CD4-positive, alpha-beta T cell treated with Interleukin-10 for 1 hour (primary cell): ENCODE data around the gene ARMC8.

Experiments
- DNase-seq: peaks from one replicate; pipeline ENCODE4 v3.0.0-alpha.2; 2020

The ARMC8 gene

DNA sequence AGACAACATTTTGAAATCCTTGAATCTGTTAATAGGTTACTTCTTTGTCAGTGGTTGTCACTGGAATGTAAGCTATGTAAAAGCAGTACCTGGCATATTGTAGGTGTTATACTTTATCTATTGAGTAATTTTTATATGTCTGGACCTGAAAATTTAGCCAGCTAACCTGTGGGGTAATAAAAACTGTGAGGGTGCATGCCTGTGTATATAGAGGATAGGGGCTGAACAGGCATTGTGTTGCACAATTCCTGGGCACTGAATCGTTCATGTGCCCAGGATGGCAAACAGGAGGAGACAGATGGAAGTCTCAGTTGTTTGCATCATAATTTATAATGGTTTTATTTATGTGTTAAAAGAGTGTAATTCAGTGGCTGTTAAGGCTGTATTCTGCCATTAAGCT, 67.1 kb downstream of the ARMC8 start:
- DNase-seq: no peak

DNA sequence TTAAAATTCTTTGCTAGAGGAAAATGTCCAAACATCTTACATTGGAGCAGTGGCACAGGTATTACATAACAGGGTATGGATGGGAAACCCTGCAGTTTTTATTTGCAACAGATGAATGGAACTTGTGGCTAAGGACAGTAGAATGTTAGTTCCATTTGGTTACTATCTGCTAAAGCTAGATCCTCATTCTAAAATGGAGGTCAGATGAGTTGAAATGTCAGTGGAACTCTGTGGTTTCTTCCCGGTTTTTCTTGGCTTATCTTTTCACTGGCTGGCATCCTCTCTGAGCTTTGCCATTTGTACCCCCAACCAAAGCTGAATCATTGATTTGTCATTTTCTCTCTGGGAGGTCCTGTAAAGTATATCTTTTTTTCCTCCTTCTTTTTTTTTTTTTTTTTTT, 68.9 kb downstream of the ARMC8 start:
- DNase-seq: no peak

DNA sequence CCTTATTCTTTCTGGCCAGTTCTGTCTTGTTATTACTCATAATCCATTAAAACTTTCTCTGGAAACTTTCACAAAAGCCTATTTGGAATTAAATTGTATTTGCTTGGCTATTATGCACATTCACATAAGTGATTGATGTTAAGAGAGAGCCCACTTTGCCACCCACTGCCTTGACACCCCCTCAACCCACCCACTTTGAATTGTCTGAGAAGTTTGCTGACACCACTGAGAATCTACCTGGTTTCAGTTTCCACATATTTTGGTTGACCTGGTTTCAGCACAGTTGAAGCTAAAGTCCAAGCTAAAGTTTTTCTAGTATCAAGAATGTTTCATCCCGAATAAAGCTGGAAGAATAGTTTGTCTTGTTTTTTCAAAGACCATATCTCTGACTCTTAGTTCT, 70.9 kb downstream of the ARMC8 start:
- DNase-seq: no peak

DNA sequence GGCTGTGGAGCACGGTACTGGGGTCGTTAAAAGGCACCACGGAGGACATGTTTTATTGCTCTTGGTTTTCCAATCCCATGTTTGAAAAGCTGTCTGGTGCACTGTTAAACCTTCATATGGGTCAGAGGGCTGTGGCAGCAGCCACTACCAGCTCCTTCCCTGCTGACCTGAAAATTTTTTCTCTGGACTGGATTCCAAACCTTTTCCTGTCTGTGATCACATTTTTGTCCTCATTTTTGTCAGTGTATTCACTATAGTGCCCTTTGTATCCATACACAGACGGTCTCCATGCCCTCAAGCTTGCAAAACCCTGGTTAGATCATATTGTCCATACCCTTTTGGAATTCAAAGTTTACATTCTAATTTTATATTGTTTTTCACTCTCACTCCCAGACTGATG, 72.0 kb downstream of the ARMC8 start:
- no peak for DNase-seq

DNA sequence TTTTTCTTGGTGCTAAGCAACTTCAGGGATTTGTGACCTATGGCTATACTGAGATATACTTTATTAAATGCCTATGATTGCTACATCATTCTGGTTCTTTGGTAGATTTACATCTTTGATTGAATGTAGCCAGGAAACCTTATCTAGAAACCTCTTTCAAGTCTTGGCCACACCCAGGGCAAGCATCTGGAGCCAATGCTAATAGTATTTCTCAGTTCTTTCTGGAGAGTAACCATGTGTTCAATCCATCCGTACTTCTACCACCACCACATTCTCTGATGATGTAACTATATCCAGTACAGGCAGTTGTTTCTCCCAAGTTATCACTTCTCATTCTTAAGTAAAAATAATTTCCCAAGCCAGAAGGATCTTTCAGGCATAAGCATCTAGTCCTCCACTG, 73.5 kb downstream of the ARMC8 start:
- DNase-seq: no peak

DNA sequence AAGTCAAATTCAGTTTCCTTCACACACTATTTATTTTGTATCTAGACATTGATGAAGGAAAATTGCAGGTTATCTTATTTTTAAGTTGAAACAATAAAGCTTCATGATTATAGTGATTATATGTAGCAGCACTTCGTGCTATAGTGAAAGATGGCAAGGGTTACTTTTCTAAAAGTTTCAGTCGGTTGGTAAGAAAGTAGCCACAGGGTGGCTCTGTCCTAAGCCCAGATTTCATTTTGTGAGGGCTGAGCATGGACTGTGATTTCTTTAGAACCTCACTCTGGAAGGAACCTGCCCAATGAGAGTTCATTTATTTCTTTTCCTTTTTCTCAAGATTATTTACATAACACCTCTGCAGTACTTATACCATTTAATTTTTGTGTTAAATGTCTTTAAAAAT, 76.0 kb downstream of the ARMC8 start:
- DNase-seq: no peak

DNA sequence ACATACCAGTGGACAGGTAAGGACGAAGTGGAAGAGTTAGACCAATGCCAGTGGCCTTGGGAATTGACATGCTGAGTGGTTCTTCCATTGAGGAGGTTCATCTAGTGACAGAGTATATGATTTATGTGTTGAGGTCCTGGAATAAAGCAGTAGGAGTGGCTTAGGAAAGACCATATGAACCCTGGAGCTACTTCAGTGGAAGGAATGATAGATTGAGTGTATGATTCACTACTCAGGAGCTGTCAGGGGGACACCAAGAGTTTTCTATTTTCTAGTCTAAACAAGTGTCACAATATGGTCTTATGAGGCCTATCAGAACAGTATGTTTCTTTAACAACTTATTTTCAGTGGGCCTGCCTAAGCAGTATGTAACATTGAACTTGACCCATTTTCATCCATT, 78.6 kb downstream of the ARMC8 start:
- DNase-seq: no peak

DNA sequence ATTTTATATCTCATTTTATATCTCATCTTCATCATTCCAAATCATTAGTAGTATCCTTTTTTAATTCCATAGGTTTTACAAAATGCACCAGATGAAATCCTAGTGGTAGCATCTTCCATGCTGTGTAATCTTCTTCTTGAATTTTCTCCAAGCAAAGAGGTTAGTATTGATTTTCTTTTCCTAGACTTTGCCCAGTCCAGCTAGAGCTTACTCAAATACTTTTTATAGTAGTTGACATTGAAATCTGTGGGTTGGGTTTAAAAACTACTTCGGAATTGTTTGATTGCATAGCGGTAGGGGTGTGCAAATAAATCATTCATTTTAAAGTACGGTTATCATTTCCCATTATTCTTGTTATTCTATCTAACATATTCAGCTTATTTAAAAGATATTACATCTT, 80.0 kb downstream of the ARMC8 start:
- no peak for DNase-seq

DNA sequence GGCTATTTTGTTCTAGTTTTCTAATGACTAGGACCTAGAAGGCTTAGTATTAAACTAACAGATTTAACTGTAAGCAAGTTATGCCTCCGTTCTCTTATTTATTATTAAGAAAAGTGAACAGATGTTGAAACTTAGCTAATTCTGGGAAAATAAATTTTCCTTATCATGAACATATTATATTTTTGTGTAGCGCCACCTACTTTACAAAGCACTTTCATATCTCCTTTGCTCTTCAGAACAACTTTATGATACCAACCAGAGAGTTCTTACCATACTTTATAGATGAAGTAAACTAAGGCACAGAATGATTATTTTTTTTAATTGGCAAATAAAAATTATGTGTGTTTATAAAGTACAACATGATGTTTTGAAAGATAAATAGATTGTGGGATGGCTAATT, 83.1 kb downstream of the ARMC8 start:
- no peak for DNase-seq

DNA sequence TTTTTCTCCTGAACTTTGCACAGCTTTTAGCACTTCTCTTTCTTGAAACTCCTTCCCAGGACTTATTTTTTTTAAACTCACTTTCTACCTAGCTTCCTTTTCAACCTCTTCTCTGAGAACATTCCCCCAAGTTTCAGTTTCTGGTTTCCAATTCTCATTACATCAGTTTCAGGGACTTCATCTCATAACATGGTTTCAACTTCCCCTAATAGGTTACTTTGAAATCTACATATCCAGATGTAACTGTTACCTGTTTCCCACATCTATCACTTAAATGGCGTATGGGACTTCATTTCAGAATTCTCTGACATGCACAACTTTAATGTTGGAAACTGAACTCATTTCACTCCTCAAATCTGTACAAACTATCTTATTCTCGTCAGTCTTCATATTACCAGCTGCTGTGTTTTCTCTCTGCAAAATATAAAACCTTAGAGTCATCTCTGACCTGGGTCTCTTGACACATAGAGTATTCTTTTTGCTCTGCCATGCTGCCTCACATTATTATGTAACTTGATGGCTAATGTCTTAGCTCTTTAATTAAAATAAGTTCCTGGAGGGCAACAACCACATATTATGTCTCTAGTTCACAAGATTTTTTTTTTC, 84.2 kb downstream of the ARMC8 start:
- no peak for DNase-seq

DNA sequence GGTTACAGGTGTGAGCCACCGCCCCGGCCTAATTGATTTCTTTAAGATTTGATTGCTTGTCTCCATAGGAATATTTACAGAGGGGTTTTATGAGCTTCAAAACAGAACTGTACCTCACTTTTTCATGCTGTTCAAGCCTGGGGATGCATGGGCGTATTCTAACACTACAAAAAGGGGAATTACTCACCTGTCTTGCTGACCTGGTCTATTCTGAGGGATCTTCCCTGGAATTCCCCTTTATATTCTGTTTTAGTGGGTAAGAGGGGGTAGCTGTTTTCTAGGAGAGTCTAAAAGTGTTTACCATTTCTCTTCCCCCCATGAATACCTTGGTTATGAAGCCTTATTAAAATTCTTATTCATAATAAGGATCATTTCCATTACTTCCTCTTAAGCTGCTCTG, 94.5 kb downstream of the ARMC8 start:
- no peak for DNase-seq

DNA sequence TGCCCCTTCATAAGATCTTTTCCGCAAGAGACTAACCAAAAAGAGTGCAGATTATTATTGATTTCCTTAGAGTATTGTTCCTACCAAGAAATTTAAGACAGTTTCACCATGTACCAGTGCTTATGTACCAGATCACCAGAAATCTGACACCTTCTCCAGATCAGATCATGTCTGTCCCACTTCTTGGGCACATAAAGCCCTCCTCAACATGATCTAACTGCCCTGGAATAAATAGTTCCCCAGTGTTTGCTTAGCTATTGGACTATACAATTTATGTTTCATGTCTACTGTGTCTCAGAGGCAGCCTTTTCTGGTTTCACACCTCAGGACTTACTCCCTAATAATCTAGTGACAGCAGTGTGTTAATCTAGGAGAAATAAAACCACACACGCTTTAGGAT, 95.7 kb downstream of the ARMC8 start:
- DNase-seq: no peak

DNA sequence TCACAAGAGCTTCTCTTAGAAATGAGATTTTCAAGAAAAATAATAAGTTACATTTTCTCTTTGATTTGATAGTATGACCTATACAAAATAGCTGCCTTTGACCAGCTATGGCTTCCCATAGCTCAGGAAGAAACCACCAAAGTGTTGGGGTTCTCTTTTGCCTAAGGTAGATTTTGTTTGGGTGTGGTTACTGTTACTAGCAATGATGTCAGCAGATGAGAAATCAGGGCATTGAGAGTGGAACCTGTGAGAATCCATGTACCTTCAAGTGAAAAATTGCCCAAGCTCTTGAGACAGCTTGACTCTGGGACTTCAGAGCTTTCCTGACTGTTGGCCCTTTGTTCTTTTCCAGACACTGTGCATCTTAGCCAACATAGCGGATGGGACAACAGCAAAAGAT, 97.0 kb downstream of the ARMC8 start:
- DNase-seq: no peak

DNA sequence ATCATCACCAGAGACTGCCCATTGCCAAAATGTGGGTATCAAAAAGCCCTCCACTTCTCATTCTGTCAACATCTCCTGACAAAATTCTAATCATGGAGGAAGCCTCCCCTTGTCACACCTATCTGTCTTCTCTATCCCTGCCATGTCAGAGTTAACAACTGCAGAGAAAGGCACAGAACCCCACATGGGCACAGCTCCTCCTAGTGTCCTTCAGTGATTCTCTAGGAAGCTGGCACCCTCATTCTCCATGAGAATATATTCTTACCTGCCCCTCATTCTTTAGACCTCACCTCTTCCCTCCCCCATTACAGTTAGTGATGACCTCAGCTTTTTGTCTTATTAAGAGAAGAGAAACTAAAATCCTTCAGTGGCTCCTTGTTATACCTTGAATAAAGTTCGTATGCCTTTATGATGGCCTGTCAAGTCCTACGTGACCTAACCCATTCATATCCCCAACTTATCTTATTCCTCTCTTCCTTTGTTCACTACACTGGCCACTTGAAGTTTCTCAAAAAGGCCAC, 97.9 kb downstream of the ARMC8 start:
- DNase-seq: no peak

DNA sequence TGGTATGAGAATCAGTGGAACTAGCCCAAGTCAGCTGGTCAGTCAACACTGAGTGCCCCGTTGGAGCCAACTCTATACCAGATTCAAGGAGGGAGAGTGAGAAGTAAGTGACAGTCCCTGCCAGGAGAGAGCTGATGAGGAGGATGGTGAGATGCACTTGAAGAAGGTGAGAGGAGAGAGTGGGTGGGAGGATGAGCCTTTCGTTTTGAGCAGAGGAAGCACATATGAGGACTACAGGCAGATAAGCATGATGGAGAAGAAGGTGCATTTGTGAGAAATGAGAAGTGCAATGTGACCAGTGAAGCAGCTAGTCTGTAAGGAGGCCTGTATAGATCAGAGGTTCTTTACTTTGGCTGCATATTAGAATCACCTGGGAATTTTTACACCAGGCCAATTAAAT, 102.2 kb downstream of the ARMC8 start:
- DNase-seq: no peak

DNA sequence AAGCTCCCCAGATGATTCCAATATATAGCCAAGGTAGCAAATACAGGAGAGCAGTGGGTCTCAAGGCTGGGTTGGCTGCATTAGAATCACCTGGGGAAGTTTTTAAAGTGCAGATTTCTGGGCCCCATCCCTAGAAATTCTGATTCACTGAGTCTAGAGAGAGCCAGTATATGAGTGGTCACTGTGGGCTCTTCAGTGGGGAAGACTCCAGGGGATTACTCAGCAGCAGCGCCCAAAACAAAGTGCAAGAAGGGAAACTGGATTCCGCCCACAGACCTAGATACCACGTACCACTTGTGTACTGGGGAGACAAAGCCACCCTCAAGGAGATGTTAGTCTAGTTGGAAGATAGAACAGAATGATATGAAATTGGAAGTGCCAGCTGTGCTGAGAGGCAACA, 102.6 kb downstream of the ARMC8 start:
- DNase-seq: no peak

DNA sequence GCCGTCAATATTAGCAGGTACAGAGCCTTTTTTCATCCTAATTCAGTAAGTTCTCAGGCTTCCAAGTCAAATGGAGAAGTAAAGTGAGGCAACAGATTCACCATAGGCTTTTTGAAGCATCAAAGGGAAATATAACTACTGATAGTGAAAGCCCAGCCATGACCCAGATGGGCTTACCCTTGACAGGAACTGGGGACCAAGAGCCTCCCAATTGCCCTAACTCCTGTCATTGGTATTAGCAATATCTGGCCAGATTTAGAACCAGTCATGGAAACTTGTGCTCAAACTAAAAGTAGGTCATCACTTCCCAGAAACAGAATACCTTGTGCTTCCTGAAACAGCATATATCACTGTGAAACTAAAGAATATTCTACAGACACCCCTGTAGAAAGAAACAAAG, 109.5 kb downstream of the ARMC8 start:
- DNase-seq: no peak

DNA sequence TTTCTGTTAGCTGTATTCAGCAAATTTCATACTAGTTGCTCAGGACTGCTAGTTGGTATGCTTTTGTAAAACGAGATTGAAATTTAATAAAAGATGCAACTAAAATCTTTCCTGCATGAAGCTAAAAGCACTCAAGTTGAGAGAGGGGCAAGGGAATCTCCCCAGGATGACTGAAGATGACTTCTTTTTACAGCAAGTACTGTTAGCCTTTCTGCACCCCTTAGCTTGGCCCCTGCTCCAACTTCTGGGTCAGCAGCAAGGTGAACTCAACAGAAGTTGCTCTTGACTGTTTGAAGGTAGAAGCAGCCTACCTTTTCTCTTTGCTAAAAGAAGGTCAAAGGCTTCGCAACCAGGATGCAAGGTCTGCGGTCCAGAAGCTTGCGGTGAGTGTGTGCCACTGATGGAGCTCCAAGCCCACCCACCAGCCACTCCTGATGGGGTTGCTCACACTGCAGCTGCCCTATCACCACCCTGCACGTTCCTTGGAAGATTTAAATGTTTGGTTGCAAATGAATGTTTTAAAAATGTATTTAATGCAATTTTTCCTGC, 110.0 kb downstream of the ARMC8 start:
- no peak for DNase-seq

DNA sequence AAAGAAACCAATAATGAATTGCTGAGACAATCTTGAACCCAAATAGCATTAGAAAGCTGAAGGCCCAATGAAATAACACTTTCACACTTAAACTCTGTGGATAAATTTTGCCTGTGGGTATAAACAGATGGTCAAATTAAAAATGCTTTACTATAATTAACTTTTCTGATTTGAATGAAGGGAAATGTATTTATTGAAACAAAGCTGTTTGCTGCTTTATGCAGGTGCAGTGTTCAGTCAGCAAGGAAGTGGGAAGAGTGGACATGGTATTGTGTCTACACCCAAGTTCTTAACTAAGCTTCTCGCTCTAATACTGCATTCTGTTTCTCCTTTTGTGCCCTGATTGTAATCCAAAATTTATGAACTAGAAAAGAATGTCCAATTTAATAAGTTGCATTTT, 110.8 kb downstream of the ARMC8 start:
- no peak for DNase-seq

DNA sequence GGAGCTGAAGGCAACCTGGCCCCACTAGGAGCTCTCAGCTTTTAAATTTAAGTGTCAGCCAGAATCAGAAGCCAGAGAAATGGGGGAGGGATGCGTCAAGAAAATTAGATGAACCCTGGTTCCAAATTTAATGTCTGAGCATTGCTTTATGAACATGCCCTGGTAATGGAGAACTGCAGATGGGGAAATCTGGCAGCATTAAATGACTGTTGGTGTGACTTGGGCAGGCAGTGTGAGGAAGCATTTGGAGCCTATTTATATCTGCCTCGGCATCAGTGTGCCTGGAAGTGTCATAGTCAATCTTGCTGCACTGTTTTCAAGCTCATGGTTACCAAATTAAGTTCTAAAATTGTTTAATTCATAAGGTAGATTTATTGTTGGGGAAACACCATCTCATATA, 113.5 kb downstream of the ARMC8 start:
- no peak for DNase-seq

DNA sequence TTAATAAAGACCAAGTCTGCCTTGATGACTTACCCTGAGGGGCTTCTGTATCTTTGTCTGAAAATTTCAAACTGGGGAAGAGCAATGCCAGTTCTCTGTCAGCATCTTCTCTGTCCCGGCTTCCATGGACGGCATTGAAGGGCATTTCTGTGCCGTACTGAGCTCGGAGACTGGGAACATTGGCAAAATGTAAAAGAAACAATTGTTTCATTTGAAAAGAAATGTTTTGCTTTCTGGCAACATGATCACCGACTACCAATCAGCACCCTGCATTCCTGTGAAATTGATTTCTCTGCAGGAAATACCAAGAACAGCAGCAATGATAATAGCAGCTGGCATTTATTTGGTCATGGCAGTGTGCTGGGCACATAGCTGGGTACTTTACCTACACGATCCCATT, 116.4 kb downstream of the ARMC8 start:
- DNase-seq: no peak

DNA sequence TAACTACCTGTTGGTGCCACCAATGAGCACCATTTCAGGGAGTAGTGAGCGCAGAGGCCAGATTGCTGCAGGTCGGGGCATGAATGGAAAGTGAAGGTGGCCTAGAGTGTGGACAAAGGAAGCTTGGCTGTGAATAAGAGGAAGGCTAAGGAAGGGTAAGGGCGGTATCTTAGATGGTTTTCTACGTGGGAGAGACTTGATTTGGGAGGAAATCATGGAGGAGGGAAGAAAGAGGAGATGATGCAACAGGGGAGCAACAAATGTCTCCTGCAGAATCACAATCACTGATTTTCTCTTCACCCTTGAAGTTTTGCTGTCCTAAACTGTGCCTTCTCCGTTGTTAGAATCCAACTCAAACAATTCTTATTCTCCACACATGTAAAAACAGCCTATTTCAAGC, 120.8 kb downstream of the ARMC8 start:
- DNase-seq: no peak

DNA sequence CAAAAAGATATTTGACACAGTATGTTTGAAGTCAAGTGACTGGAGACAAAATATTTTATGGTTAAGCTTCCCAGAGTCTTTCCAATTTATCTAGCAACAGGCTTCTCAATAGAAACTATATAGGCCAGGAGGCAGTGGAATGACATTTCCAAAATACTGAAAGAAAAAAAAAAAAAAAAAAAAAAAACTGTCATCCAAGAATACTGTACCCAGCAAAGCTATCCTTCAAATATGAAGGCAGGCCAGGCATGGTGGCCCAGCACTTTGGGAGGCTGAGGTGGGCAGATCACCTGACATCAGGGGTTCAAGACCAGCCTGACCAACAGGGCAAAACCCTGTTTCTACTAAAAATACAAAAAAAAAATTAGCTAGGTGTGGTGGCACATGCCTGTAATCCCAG, 121.7 kb downstream of the ARMC8 start:
- no peak for DNase-seq

DNA sequence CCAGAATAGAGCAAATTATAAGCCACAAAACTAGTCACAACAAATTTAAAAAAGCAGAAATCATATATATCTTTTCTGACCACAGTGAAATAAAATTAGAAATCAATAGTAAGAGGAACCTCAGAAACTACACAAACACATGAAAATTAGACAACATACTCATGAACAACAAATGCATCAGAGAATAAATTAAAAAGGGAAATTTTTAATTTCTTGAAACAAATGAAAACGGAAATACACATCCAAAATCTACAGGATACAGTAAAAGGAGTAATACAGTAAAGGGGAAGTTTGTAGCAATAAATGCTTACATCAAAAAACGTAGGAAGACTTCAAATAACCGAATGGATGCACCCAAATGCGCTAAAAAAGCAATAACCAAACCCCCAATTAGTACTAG, 123.4 kb downstream of the ARMC8 start:
- no peak for DNase-seq

DNA sequence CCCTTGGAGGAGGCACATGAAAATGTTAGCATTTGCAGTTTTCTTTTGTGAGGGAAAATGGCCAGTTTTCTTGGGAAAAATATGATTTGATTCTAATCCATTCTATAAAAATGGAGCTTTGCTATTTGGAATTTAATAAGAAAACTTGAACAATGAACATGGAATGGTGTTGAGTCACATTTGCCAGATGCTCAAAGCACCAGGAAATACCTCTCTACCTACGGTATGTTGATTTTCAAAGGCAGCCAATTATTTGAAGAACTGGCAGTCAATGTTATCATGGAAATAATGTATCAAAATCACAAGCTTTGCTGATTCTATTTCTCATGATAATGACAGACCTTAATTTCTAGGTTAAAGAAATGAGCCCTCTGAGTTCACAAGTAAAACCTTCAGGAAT, 127.7 kb downstream of the ARMC8 start:
- no peak for DNase-seq

DNA sequence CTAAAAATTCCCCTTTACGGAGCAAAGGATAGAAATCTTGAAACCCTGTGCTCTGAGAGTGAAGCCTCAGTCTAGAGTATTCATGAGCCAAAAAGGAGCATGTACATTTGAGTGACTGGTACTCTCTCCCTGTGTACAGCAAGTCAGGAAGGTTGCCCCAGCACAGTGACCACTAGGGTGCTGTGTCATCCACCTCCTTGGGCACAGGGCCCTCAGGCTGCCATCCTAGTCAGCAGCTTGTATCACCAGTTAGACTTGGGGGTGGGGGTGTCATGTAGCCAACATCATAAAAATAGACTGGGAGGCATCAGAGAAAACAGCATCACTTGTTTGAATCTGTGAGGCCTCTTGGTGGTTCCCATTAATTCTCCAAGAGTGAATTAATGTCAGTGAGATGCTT, 130.6 kb downstream of the ARMC8 start:
- DNase-seq: no peak
